ENCODE results near the gene HINFP. TPM values are rescaled to one million over a fixed set of nuclear protein-coding genes. Genes with fewer than 3 reads are reported as not detected.
"Not testable (repeated sequence)": the region's sequence is repeated elsewhere in the genome, so short reads cannot be mapped to it uniquely, and the experiment has no call there.

Gene HINFP
- polyA plus RNA-seq, 2 donors = 9.1 to 16.0 TPM

DNA sequence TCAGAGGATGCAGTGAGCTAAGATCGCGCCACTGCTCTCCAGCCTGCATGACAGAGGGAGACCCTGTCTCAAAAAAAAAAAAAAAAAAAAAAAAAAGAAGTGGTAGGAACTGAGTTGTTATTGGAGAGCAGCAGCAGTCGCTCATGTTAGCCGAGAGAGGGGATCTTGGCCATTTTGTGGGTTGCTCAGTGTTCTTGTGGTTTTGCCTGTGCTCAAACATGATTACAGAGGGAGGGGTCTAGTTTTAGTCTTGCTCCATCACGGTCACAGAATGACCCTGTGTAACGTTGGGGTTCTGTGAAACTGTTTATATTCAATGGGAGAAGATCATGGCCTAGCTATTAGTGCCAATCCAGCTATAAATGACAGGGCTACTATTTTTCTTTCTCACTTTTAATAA is 21.7 kb upstream of the HINFP start:
- Histone ChIP-seq H3K4me1 (ENCODE audit: control insufficient read depth in 2 of 2, insufficient read depth in 2 of 2, low read length in 1 of 2) (peaks cover 2 to 3% of the 10 kb centered on the region in 2 donors), H3K9me3 (ENCODE audit: control insufficient read depth in 2 of 2, insufficient read depth in 1 of 2, low read depth in 1 of 2, low read length in 1 of 2) (no peaks in the 10 kb centered on the region), H3K4me3 (ENCODE audit: low read depth in 1 of 2, low read length in 2 of 2) (no peak overlapping the region), H3K36me3 (ENCODE audit: control insufficient read depth in 2 of 2, insufficient read depth in 2 of 2, low read length in 1 of 2) (peaks cover 11 to 15% of the 10 kb centered on the region in 2 donors), H3K27me3 (ENCODE audit: control insufficient read depth in 1 of 2, insufficient read depth in 2 of 2, low read length in 2 of 2) (no peaks in the 10 kb centered on the region), H3K27ac (ENCODE audit: low read depth in 2 of 2, low read length in 1 of 2) (no peak overlapping the region)
- 71% methylated on average over 6 of the region's 6 CpGs for WGBS, 2 donors

DNA sequence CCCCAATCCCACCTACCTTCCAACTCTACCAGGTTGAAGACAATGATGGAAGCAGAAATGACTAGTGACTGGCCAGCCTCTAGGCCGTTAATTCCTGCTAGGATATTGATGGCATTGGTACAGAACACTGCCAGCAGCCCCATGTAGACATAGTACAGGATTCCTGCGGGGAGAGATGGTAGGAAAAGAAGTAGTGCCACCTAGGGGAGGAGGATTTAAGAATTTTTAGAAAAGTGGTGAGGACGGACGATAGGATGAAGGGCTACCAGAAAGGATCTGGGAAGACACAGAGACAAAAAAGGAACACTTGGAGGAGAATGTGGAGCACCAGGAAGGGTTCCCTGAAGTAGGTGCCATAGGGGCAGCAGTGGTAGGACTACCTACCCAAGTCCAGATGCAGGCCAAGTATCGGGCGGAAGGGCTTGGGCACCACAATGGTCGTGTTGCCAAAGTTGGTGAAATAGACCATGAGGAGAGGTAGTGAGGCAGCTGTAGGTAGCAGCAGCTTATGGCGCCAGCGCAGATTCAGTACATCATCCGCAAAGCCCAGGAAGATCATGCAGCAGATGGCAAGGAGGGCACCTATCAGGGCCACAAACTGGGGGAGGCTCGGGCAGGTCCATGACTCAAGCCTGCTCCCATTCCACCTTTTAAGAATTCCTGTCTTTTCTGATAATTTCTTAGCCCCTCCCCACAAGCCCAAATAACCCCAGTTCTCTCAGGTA is 21.0 kb upstream of the HINFP start:
- H3K9me3 ChIP-seq (ENCODE audit: control insufficient read depth in 2 of 2, insufficient read depth in 1 of 2, low read depth in 1 of 2, low read length in 1 of 2) = no peaks in the 10 kb centered on the region
- peaks cover 2 to 3% of the 10 kb centered on the region in 2 donors for H3K4me1 ChIP-seq (ENCODE audit: control insufficient read depth in 2 of 2, insufficient read depth in 2 of 2, low read length in 1 of 2)
- peak overlapping the region; percentile 76 to 87 for H3K4me3 ChIP-seq (ENCODE audit: low read depth in 1 of 2, low read length in 2 of 2)
- no peaks in the 10 kb centered on the region for H3K27me3 ChIP-seq (ENCODE audit: control insufficient read depth in 1 of 2, insufficient read depth in 2 of 2, low read length in 2 of 2)
- peak overlapping the region in 1 of 2 donors; percentile 13 for H3K27ac ChIP-seq (ENCODE audit: low read depth in 2 of 2, low read length in 1 of 2)
- 36 to 44% methylated on average over 11 of the region's 11 CpGs for WGBS, 2 donors
- peaks cover 11 to 15% of the 10 kb centered on the region in 2 donors for H3K36me3 ChIP-seq (ENCODE audit: control insufficient read depth in 2 of 2, insufficient read depth in 2 of 2, low read length in 1 of 2)

DNA sequence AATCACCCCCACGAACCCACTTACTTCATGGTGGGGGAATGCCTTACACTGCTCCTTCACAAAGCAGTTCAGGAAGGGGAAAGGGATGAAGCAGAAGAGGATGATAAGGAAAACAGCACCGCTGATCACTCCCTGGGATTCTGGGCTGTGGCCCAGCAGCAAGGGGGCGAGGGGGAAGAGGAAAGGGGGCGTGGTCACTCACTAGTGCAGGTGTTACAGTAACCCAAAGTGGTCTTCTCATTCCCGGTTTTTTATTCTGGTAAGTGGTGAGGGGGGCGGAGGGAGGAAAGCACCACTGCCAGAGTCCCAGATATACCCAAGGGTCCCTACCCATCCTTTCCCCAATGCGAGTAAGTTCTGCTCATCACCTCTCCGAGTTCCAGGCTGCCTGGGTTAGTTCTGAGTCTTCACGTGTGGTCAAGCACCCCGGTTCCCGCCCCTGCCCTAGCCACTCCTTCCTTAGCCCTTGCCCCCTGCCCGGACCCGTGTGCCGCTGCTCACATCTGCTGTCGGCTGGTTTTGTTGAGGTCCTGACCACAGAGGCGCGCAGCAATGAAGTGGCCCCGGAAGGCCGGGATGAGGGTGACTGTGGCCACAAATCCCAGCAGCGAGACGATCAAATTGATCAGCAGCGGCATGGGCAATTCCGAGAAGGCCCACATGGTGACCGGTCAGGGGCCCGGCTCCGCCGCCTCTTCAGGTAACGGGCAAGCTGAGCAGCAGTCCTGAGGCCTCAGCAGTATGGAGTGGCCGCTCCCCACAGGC is 20.2 kb upstream of the HINFP start:
- H3K4me1 ChIP-seq (ENCODE audit: control insufficient read depth in 2 of 2, insufficient read depth in 2 of 2, low read length in 1 of 2) = peaks cover 2 to 3% of the 10 kb centered on the region in 2 donors
- peak overlapping the region; percentile 97 to 99 for H3K27ac ChIP-seq (ENCODE audit: low read depth in 2 of 2, low read length in 1 of 2)
- H3K36me3 ChIP-seq (ENCODE audit: control insufficient read depth in 2 of 2, insufficient read depth in 2 of 2, low read length in 1 of 2) = peaks cover 11 to 15% of the 10 kb centered on the region in 2 donors
- WGBS, 2 donors = 2% methylated on average over 28 to 29 of the region's 29 CpGs
- H3K27me3 ChIP-seq (ENCODE audit: control insufficient read depth in 1 of 2, insufficient read depth in 2 of 2, low read length in 2 of 2) = no peaks in the 10 kb centered on the region
- H3K4me3 ChIP-seq (ENCODE audit: low read depth in 1 of 2, low read length in 2 of 2) = peak overlapping the region; percentile 76 to 87
- H3K9me3 ChIP-seq (ENCODE audit: control insufficient read depth in 2 of 2, insufficient read depth in 1 of 2, low read depth in 1 of 2, low read length in 1 of 2) = no peaks in the 10 kb centered on the region

DNA sequence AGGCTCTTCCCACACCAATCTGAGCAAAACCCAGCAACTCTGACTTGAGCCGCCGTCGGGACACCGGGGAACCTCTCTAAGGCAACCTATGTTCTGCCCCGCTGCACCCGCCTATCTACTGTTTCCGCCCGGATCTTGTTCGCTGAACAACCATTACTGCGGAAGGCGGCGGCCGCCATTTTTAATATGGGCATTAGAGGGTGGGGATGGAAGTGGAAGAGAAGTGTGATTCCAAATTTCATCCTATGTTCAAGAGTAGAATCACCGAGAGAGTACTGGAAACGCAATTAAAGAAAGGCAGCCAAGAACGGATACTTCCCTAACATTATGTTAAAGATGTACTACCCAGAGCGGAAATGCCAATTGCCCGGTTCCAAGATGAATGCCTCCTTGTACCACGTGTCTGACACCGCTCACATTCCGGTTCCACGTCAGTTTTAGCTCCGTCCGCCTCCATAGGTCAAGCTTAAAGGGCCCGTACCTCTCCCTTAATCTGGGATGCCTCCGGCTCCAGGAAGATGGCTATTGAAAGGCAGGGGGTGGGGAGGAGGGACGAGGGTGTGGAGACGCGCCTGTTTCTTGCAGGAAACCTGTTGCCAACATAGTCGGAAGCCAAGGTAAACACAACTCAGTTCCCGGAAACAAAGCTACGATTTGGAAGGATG is 19.5 kb upstream of the HINFP start, which contains the start of gene DPAGT1:
Gene DPAGT1 (minus strand): TSS at position 95 of the 665 bp plus-strand sequence. CDS start 198 bp downstream, outside the sequence.
- Histone ChIP-seq H3K4me1 (ENCODE audit: control insufficient read depth in 2 of 2, insufficient read depth in 2 of 2, low read length in 1 of 2) (peaks cover 2 to 7% of the 10 kb centered on the region in 2 donors), H3K36me3 (ENCODE audit: control insufficient read depth in 2 of 2, insufficient read depth in 2 of 2, low read length in 1 of 2) (peaks cover 9 to 11% of the 10 kb centered on the region in 2 donors), H3K4me3 (ENCODE audit: low read depth in 1 of 2, low read length in 2 of 2) (peak within 1 kb of the TSS; percentile 76 to 87), H3K9me3 (ENCODE audit: control insufficient read depth in 2 of 2, insufficient read depth in 1 of 2, low read depth in 1 of 2, low read length in 1 of 2) (no peaks in the 10 kb centered on the region), H3K27me3 (ENCODE audit: control insufficient read depth in 1 of 2, insufficient read depth in 2 of 2, low read length in 2 of 2) (no peaks in the 10 kb centered on the region), H3K27ac (ENCODE audit: low read depth in 2 of 2, low read length in 1 of 2) (peak within 1 kb of the TSS; percentile 97 to 99)
- WGBS, 2 donors = 0% methylated on average over 32 of the region's 32 CpGs

DNA sequence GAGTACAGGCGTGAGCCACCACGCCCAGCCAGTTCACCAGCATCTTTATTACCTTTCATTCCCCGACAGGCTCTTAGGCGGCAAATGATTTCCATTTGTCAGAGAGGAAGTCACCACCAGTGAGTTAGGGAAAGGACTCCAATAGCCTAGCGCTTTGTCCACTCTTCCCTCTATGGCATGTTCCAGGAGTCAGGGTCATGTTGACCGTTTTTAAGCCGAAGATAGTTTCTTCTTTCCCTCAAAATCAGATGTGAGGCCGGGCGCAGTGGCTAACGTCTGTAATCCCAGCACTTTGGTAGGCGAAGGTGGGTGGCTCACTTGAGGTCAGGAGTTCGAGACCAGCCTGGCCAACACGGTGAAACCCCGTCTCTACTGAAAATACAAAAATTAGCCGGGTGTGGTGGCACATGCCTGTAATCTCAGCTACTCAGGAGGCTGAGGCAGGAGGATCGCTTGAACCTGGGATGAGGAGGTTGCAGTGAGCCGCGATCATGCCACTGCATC is 18.2 kb upstream of the HINFP start:
- not testable (repeated sequence) for H3K27me3 ChIP-seq (ENCODE audit: control insufficient read depth in 1 of 2, insufficient read depth in 2 of 2, low read length in 2 of 2); H3K4me3 ChIP-seq (ENCODE audit: low read depth in 1 of 2, low read length in 2 of 2); H3K4me1 ChIP-seq (ENCODE audit: control insufficient read depth in 2 of 2, insufficient read depth in 2 of 2, low read length in 1 of 2)

DNA sequence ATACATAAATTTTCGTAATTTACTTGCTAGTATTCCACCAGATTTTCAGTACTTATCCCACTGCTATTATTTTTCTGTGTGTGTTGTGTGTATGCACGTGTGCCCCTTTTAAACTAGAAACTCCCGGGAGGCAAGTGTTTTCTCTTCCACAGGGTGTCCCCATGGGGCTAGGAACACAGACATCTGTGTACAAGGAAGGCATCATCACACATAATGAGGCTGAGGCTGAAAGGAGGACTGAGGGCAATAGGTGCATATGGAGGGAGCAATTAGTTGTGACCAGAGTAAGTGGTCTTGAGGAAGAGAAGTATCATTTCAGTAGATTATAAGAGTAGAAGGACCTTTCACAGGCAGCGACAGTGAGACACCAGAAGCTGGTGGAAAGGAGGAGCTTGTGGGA is 17.6 kb upstream of the HINFP start:
- no peak overlapping the region for H3K27ac ChIP-seq (ENCODE audit: low read depth in 2 of 2, low read length in 1 of 2)

More for the DNA sequence above, 18.2 kb upstream of the HINFP start:
- H3K36me3 ChIP-seq (ENCODE audit: control insufficient read depth in 2 of 2, insufficient read depth in 2 of 2, low read length in 1 of 2); H3K9me3 ChIP-seq (ENCODE audit: control insufficient read depth in 2 of 2, insufficient read depth in 1 of 2, low read depth in 1 of 2, low read length in 1 of 2): not testable (repeated sequence)
- H3K27ac ChIP-seq (ENCODE audit: low read depth in 2 of 2, low read length in 1 of 2) = peak overlapping the region; percentile 97 to 99
- WGBS, 2 donors = 77 to 83% methylated on average over 18 of the region's 18 CpGs

DNA sequence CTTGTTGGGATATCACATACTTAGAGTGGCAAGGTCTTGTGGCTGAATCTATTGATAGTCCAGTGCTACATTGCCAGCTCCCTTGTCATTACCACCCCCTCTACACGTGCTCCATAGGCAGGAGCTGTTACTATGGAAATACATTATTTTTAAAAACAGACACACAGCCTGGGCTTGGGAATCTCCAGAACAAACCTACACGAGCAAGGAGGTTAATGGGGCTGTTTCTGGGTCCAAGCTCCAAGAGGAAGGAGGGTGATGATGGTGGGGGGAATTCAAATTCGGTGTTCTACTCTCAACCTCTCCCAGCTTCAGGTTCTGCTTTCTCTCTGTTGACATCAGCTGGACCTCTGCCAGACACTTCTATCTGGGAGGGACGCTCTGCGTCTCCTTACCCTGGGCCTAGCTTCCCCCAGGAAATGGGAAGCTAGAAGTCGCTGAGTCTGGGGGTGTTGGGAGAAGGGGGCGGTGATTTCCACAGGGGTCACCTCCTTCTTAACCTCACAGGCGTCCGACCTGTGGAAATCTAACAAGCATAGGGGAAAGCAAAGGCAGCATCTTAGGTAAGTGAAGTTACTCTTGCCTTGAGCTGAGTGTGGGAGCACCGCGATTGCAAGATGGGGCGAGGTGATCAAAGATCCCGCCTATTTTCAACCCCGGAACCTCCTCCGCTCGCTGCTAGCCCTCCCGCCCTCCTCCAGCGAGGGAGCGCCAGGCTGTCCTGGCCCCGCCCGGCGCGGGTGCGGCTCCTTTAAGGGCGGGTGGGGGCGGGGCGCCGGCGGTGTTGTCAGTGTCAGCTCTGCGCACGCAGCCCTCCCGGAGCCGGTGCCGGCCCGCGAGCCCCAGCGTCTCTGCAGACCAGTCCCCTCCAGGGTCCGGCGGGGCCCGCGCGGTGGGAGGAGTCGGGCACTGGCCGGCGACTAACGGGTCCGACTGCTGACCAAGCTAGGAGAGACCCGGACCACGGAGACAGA is 14.5 kb upstream of the HINFP start, which contains the start of gene C2CD2L:
Gene C2CD2L (plus strand): TSS at position 781 of the 974 bp plus-strand sequence. CDS start 398 bp downstream, outside the sequence.
- H3K4me3 ChIP-seq (ENCODE audit: low read depth in 1 of 2, low read length in 2 of 2) = peak within 1 kb of the TSS; percentile 75 to 85
- H3K9me3 ChIP-seq (ENCODE audit: control insufficient read depth in 2 of 2, insufficient read depth in 1 of 2, low read depth in 1 of 2, low read length in 1 of 2) = no peaks in the 10 kb centered on the region
- peaks cover 0 to 14% of the 10 kb centered on the region in 2 donors for H3K36me3 ChIP-seq (ENCODE audit: control insufficient read depth in 2 of 2, insufficient read depth in 2 of 2, low read length in 1 of 2)
- H3K27me3 ChIP-seq (ENCODE audit: control insufficient read depth in 1 of 2, insufficient read depth in 2 of 2, low read length in 2 of 2) = no peaks in the 10 kb centered on the region
- H3K4me1 ChIP-seq (ENCODE audit: control insufficient read depth in 2 of 2, insufficient read depth in 2 of 2, low read length in 1 of 2) = peaks cover 6 to 14% of the 10 kb centered on the region in 2 donors
- peak within 1 kb of the TSS; percentile 84 to 85 for H3K27ac ChIP-seq (ENCODE audit: low read depth in 2 of 2, low read length in 1 of 2)
- 1% methylated on average over 46 to 49 of the region's 49 CpGs for WGBS, 2 donors

More for the DNA sequence above, 17.6 kb upstream of the HINFP start:
- Histone ChIP-seq H3K4me1 (ENCODE audit: control insufficient read depth in 2 of 2, insufficient read depth in 2 of 2, low read length in 1 of 2) (peaks cover 5 to 13% of the 10 kb centered on the region in 2 donors), H3K27me3 (ENCODE audit: control insufficient read depth in 1 of 2, insufficient read depth in 2 of 2, low read length in 2 of 2) (no peaks in the 10 kb centered on the region), H3K36me3 (ENCODE audit: control insufficient read depth in 2 of 2, insufficient read depth in 2 of 2, low read length in 1 of 2) (no peaks in the 10 kb centered on the region), H3K9me3 (ENCODE audit: control insufficient read depth in 2 of 2, insufficient read depth in 1 of 2, low read depth in 1 of 2, low read length in 1 of 2) (no peaks in the 10 kb centered on the region), H3K4me3 (ENCODE audit: low read depth in 1 of 2, low read length in 2 of 2) (no peak overlapping the region)
- WGBS, 2 donors = 59% methylated on average over 4 of the region's 4 CpGs

DNA sequence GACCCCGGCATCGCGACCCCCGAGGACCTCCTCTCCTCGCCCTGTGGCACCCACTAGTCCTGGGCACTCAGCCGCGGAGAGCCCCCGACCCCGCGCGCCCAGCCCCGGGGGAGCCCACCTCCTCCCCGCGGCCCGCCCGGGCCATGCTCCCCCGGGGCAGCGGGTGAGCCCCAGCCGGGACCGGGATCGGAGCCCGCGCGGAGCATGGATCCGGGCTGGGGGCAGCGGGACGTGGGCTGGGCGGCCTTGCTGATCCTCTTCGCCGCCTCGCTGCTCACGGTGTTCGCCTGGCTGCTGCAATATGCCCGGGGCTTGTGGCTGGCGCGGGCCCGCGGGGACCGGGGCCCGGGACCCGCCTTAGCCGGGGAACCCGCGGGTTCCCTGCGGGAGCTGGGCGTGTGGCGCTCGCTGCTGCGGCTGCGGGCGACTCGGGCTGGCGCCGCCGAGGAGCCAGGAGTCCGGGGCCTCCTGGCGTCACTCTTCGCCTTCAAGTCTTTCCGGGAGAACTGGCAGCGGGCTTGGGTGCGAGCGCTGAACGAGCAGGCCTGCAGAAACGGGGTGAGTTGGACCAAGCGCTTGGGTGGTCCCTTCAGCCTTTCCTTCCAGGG is 13.7 kb upstream of the HINFP start:
- Histone ChIP-seq H3K27me3 (ENCODE audit: control insufficient read depth in 1 of 2, insufficient read depth in 2 of 2, low read length in 2 of 2) (no peaks in the 10 kb centered on the region), H3K9me3 (ENCODE audit: control insufficient read depth in 2 of 2, insufficient read depth in 1 of 2, low read depth in 1 of 2, low read length in 1 of 2) (no peaks in the 10 kb centered on the region), H3K36me3 (ENCODE audit: control insufficient read depth in 2 of 2, insufficient read depth in 2 of 2, low read length in 1 of 2) (peaks cover 0 to 19% of the 10 kb centered on the region in 2 donors), H3K27ac (ENCODE audit: low read depth in 2 of 2, low read length in 1 of 2) (peak overlapping the region; percentile 84 to 85), H3K4me3 (ENCODE audit: low read depth in 1 of 2, low read length in 2 of 2) (peak overlapping the region; percentile 75 to 85), H3K4me1 (ENCODE audit: control insufficient read depth in 2 of 2, insufficient read depth in 2 of 2, low read length in 1 of 2) (peaks cover 6 to 17% of the 10 kb centered on the region in 2 donors)
- WGBS, 2 donors = 0 to 1% methylated on average over 61 to 65 of the region's 65 CpGs

Data from esophagus (tissue), 2 donors.